ENCODE results near the gene FASN. TPM values are rescaled to one million over a fixed set of nuclear protein-coding genes. Genes with fewer than 3 reads are reported as not detected.
A peak's percentile ranks its signal among the peaks of the same experiment; 100 is the strongest.

Gene FASN
- total and polyA plus RNA-seq, 2 of the 13 experiments (the other 11 are each of a cell fraction or from before 2014, with no cell fraction given), result 51.7 to 101 TPM

DNA sequence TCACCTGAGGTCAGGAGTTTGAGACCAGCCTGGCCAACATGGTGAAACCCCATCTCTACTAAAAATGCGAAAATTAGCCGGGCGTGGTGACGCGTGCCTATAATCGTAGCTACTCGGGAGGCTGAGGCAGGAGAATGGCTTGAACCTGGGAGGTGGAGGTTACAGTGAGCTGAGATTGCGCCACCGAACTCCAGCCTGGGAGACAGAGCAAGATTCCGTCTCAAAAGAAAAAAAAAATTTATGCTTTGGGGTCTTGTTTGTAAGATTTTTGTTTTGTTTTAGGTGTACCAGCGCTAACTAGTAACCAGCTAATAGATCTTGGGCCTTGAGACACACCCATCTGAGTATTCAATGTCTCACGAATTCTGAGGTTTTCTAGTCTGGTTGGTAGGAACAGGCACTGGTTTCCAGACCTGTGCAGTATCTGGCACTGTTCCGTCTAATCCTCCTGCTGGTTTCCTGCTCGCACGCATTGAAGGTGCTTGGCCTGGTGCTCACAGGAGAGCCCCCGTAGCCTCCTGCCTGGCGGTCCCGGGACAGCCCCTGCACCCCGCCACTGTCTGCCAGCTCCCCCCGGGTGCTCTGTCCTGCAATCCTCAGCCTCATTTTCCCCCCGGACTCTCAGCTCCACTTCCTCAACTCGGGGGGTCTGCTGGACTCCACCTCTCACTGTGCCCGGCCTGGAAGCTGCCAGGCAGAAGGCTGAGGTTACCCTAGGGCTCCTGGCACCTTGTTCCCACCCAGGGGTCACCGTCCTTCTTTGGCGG, 21.8 kb downstream of the FASN start (continued):
- TF ChIP-seq, protein P1, sequence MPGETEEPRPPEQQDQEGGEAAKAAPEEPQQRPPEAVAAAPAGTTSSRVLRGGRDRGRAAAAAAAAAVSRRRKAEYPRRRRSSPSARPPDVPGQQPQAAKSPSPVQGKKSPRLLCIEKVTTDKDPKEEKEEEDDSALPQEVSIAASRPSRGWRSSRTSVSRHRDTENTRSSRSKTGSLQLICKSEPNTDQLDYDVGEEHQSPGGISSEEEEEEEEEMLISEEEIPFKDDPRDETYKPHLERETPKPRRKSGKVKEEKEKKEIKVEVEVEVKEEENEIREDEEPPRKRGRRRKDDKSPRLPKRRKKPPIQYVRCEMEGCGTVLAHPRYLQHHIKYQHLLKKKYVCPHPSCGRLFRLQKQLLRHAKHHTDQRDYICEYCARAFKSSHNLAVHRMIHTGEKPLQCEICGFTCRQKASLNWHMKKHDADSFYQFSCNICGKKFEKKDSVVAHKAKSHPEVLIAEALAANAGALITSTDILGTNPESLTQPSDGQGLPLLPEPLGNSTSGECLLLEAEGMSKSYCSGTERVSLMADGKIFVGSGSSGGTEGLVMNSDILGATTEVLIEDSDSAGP (CRISPR knock-in tag; IDR thresholded peaks at IDR 0.05; ENCODE audit: borderline replicate concordance), result no peak
- TF ChIP-seq NCOA5 (CRISPR knock-in tag; IDR thresholded peaks at IDR 0.05) (peak; percentile 36; the same call in 1 of the 2 replicates), ZNF510 (CRISPR knock-in tag; IDR thresholded peaks at IDR 0.05; ENCODE audit: low read depth) (no peak), RARA (CRISPR knock-in tag; IDR thresholded peaks at IDR 0.05) (no peak), ZNF282 (IDR thresholded peaks at IDR 0.05; ENCODE audit: partially characterized antibody) (no peak), ZSCAN9 (CRISPR knock-in tag; IDR thresholded peaks at IDR 0.05; ENCODE audit: borderline replicate concordance) (no peak), PHF21A (CRISPR knock-in tag; IDR thresholded peaks at IDR 0.05) (no peak), SP4 (CRISPR knock-in tag; IDR thresholded peaks at IDR 0.05) (no peak), ZNF776 (CRISPR knock-in tag; IDR thresholded peaks at IDR 0.05) (0 out of 2 replicates have a peak, but pooled peaks have one; percentile 47)
- TF ChIP-seq, protein P2, sequence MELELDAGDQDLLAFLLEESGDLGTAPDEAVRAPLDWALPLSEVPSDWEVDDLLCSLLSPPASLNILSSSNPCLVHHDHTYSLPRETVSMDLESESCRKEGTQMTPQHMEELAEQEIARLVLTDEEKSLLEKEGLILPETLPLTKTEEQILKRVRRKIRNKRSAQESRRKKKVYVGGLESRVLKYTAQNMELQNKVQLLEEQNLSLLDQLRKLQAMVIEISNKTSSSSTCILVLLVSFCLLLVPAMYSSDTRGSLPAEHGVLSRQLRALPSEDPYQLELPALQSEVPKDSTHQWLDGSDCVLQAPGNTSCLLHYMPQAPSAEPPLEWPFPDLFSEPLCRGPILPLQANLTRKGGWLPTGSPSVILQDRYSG (CRISPR knock-in tag; IDR thresholded peaks at IDR 0.05), result no peak
- TF ChIP-seq, protein P3, sequence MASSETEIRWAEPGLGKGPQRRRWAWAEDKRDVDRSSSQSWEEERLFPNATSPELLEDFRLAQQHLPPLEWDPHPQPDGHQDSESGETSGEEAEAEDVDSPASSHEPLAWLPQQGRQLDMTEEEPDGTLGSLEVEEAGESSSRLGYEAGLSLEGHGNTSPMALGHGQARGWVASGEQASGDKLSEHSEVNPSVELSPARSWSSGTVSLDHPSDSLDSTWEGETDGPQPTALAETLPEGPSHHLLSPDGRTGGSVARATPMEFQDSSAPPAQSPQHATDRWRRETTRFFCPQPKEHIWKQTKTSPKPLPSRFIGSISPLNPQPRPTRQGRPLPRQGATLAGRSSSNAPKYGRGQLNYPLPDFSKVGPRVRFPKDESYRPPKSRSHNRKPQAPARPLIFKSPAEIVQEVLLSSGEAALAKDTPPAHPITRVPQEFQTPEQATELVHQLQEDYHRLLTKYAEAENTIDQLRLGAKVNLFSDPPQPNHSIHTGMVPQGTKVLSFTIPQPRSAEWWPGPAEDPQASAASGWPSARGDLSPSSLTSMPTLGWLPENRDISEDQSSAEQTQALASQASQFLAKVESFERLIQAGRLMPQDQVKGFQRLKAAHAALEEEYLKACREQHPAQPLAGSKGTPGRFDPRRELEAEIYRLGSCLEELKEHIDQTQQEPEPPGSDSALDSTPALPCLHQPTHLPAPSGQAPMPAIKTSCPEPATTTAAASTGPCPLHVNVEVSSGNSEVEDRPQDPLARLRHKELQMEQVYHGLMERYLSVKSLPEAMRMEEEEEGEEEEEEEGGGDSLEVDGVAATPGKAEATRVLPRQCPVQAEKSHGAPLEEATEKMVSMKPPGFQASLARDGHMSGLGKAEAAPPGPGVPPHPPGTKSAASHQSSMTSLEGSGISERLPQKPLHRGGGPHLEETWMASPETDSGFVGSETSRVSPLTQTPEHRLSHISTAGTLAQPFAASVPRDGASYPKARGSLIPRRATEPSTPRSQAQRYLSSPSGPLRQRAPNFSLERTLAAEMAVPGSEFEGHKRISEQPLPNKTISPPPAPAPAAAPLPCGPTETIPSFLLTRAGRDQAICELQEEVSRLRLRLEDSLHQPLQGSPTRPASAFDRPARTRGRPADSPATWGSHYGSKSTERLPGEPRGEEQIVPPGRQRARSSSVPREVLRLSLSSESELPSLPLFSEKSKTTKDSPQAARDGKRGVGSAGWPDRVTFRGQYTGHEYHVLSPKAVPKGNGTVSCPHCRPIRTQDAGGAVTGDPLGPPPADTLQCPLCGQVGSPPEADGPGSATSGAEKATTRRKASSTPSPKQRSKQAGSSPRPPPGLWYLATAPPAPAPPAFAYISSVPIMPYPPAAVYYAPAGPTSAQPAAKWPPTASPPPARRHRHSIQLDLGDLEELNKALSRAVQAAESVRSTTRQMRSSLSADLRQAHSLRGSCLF (CRISPR knock-in tag; IDR thresholded peaks at IDR 0.05; ENCODE audit: borderline replicate concordance), result no peak
- TF ChIP-seq, protein P4, sequence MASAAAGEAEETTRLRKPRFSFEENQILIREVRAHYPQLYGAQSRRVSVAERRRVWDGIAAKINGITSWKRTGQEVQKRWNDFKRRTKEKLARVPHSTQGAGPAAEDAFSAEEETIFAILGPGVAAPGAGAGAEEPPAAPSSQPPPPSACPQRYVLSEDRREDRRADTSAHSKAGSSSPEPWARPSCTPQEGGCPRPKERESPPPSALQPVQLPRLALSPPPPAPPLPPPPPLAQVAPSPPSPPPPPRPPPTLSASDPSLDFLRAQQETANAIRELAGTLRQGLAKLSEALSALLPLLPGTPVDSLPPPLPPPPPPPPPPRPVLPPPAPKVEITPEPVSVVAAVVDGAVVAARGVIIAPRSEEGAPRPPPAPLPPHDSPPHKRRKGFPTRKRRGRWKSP (CRISPR knock-in tag; IDR thresholded peaks at IDR 0.05), result no peak
- TF ChIP-seq, protein P5, sequence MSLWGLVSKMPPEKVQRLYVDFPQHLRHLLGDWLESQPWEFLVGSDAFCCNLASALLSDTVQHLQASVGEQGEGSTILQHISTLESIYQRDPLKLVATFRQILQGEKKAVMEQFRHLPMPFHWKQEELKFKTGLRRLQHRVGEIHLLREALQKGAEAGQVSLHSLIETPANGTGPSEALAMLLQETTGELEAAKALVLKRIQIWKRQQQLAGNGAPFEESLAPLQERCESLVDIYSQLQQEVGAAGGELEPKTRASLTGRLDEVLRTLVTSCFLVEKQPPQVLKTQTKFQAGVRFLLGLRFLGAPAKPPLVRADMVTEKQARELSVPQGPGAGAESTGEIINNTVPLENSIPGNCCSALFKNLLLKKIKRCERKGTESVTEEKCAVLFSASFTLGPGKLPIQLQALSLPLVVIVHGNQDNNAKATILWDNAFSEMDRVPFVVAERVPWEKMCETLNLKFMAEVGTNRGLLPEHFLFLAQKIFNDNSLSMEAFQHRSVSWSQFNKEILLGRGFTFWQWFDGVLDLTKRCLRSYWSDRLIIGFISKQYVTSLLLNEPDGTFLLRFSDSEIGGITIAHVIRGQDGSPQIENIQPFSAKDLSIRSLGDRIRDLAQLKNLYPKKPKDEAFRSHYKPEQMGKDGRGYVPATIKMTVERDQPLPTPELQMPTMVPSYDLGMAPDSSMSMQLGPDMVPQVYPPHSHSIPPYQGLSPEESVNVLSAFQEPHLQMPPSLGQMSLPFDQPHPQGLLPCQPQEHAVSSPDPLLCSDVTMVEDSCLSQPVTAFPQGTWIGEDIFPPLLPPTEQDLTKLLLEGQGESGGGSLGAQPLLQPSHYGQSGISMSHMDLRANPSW (CRISPR knock-in tag; IDR thresholded peaks at IDR 0.05; ENCODE audit: borderline replicate concordance), result no peak
- TF ChIP-seq, protein P6, sequence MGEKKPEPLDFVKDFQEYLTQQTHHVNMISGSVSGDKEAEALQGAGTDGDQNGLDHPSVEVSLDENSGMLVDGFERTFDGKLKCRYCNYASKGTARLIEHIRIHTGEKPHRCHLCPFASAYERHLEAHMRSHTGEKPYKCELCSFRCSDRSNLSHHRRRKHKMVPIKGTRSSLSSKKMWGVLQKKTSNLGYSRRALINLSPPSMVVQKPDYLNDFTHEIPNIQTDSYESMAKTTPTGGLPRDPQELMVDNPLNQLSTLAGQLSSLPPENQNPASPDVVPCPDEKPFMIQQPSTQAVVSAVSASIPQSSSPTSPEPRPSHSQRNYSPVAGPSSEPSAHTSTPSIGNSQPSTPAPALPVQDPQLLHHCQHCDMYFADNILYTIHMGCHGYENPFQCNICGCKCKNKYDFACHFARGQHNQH (CRISPR knock-in tag; IDR thresholded peaks at IDR 0.05), result no peak
- TF ChIP-seq, protein P7, sequence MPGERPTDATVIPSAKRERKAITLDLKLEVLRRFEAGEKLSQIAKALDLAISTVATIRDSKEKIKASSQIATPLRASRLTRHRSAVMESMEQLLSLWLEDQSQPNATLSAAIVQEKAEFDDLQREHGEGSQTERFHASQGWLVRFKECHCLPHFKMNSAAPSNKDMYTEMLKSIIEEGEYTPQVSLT (CRISPR knock-in tag; IDR thresholded peaks at IDR 0.05; ENCODE audit: borderline replicate concordance, low read depth), result no peak

Data from HepG2 (cell line).